CD4-positive, alpha-beta T cell treated with Interleukin-6 at 100 ng/mL for 8 hours (primary cell): Measurements from ENCODE around the gene TMEM62.
"Not testable (repeated sequence)": the region's sequence is repeated elsewhere in the genome, so short reads cannot be mapped to it uniquely, and the experiment has no call there.

Experiments used
- DNase-seq: peaks from one replicate; pipeline ENCODE4 v3.0.0-alpha.2; 2020; ENCODE audit warnings: mixed read lengths, low spot score

The TMEM62 gene

GRCh38 chr15:43183270-43183669 is 49.9 kb downstream of the TMEM62 start:
- DNase-seq = no peak

GRCh38 chr15:43184407-43185124 is 51.2 kb downstream of the TMEM62 start:
- no peak for DNase-seq

- DNase-seq = peak; percentile 91
Observed at GRCh38 chr15:43185157-43186002, 52.0 kb downstream of the TMEM62 start, which contains the start of gene CCNDBP1. CCNDBP1 (plus strand) TSS chr15:43185403; CDS start chr15:43185499, 96 bp downstream.

GRCh38 chr15:43186003-43186353 is 52.6 kb downstream of the TMEM62 start:
- DNase-seq = no peak

GRCh38 chr15:43187544-43188155 is 54.3 kb downstream of the TMEM62 start:
- DNase-seq = peak; percentile 42

- no peak for DNase-seq
Observed at GRCh38 chr15:43189296-43189695, 55.9 kb downstream of the TMEM62 start.

- DNase-seq = no peak
Observed at GRCh38 chr15:43190178-43190577, 56.8 kb downstream of the TMEM62 start.

- no peak for DNase-seq
Observed at GRCh38 chr15:43193710-43194109, 60.3 kb downstream of the TMEM62 start.

GRCh38 chr15:43194795-43195194 is 61.4 kb downstream of the TMEM62 start:
- no peak for DNase-seq

- no peak for DNase-seq
Observed at GRCh38 chr15:43196760-43197548, 63.6 kb downstream of the TMEM62 start.

- DNase-seq = not testable (repeated sequence)
Observed at GRCh38 chr15:43197773-43198172, 64.4 kb downstream of the TMEM62 start.

GRCh38 chr15:43198556-43198955 is 65.2 kb downstream of the TMEM62 start:
- DNase-seq = not testable (repeated sequence)

GRCh38 chr15:43198992-43199391 is 65.6 kb downstream of the TMEM62 start:
- no peak for DNase-seq

GRCh38 chr15:43199945-43200488 is 66.6 kb downstream of the TMEM62 start:
- no peak for DNase-seq

- DNase-seq = peak; percentile 30
Observed at GRCh38 chr15:43204016-43204901, 70.9 kb downstream of the TMEM62 start.

GRCh38 chr15:43206054-43206453 is 72.7 kb downstream of the TMEM62 start:
- no peak for DNase-seq

GRCh38 chr15:43207024-43207423 is 73.6 kb downstream of the TMEM62 start:
- no peak for DNase-seq

GRCh38 chr15:43208052-43209002 is 74.9 kb downstream of the TMEM62 start:
- DNase-seq = no peak

GRCh38 chr15:43209059-43209824 is 75.9 kb downstream of the TMEM62 start:
- no peak for DNase-seq
